HUES64 (cell line): Measurements from ENCODE around the gene VDR.
A peak's percentile ranks its signal among the peaks of the same experiment; 100 is the strongest.

Source experiments
- H3K27ac ChIP-seq: 2 replicates; pipeline ENCODE4 v1.7.0; 2013; ENCODE audit warnings: low read depth, low read length, inconsistent platforms
- H3K27me3 ChIP-seq: 2 replicates; pipeline ENCODE4 v1.6.1; 2013; ENCODE audit warnings: mild to moderate bottlenecking, low read length; ENCODE audit not compliant: insufficient read depth
- H3K36me3 ChIP-seq: 2 replicates; pipeline ENCODE4 v1.6.1; 2013; ENCODE audit warnings: mild to moderate bottlenecking, low read length; ENCODE audit not compliant: insufficient read depth
- H3K4me1 ChIP-seq: 2 replicates; pipeline ENCODE4 v1.6.1; 2013; ENCODE audit warnings: mild to moderate bottlenecking, low read length, moderate library complexity; ENCODE audit not compliant: insufficient read depth
- H3K4me3 ChIP-seq: 2 replicates; pipeline ENCODE4 v1.5.1; 2013; ENCODE audit warnings: mild to moderate bottlenecking, low read length, moderate library complexity
- H3K9ac ChIP-seq: 2 replicates; pipeline ENCODE4 v1.6.1; 2013; ENCODE audit warnings: mild to moderate bottlenecking, low read depth, low read length
- H3K9me3 ChIP-seq: 2 replicates; pipeline ENCODE4 v1.6.1; 2013; ENCODE audit warnings: low read depth, low read length; ENCODE audit not compliant: insufficient read depth
- WGBS: fragments of 150-250, 120-280 bp; methylation state at CpG from one replicate; pipeline ENCODE4 v1.1.7; 2013; ENCODE audit warnings: missing lambda C conversion rate; 5-methylcytosine and 5-hydroxymethylcytosine counted together

The VDR gene

DNA sequence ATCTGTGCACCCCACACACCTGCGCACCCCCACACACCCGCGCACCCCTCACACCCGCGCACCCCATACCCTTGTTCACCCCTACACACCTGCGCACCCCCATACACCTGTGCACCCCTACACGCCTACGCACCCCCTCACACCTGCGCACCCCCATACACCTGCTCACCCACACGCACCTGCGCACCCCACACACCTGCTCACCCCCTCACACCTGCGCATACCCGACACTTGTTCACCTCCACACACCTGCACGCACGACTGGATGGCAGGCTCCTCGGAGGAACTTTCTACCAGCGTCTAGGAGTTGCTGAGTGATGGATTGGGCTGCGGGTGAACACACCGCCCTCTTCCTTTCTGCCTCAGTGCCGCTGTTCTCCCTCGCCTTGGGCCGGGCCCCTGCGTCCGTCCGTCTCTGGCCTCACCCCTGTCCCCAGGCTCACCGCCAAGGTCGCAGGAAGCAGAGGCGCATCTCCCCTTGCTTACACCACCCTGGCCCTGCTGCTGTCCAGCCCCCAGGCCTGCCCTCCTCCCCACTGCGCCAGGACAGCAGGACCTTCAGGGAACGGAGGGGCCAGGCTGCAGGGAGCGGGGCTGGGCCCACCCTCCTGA is 37.9 kb upstream of the VDR start:
- no peak overlapping the region for H3K4me3 ChIP-seq
- 82% methylated on average over 31 of the region's 31 CpGs for WGBS
- H3K9me3 ChIP-seq: no peaks in the 10 kb centered on the region
- peaks cover 32% of the 10 kb centered on the region for H3K27me3 ChIP-seq
- H3K4me1 ChIP-seq: peaks cover 11% of the 10 kb centered on the region; the same call in 1 of the 2 replicates
- no peak overlapping the region for H3K27ac ChIP-seq
- H3K36me3 ChIP-seq: no peaks in the 10 kb centered on the region
- H3K9ac ChIP-seq: no peak overlapping the region

DNA sequence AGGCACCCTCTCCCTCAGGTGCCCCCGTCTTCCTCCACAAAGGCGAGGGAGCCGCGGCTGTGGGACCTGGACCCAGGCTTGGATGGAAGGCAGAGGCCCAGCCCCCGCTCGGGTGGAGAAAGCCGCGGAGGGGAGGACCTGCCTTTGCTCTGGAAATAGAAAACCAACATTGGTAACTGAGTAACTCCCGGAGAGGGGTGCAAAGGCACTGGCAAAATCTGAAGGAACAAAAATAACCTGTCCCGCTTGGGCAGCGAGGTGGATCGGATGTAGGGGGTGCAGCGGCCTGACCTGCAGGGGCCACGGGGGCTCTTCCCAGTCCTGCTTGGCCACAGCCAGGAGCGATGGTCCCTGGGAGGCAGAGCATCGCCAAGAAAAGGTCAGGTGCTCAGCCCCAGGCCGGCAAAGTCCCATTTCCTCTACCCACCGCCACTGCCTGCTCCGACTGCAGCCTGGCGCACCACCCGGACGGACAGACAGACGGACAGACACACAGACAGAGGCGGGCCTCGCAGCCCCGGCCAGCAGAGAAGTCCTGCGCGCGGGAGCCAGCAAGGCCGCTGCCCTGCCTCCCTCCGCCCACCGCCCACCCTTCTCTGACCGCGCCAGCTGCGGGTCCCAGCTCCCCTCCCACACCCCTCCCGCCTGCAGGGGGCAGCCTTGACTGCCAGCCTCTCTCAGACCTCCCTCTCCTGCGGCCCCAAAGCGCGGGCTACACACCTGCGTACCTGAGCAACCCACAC is 37.2 kb upstream of the VDR start:
- Histone ChIP-seq H3K36me3 (no peaks in the 10 kb centered on the region), H3K9ac (no peak overlapping the region; the same call in 1 of the 2 replicates), H3K4me3 (peak overlapping the region; percentile 35), H3K4me1 (peaks cover 9% of the 10 kb centered on the region; the same call in 1 of the 2 replicates), H3K27ac (no peak overlapping the region), H3K9me3 (no peaks in the 10 kb centered on the region), H3K27me3 (peaks cover 32% of the 10 kb centered on the region)
- 27% methylated on average over 40 of the region's 40 CpGs for WGBS

DNA sequence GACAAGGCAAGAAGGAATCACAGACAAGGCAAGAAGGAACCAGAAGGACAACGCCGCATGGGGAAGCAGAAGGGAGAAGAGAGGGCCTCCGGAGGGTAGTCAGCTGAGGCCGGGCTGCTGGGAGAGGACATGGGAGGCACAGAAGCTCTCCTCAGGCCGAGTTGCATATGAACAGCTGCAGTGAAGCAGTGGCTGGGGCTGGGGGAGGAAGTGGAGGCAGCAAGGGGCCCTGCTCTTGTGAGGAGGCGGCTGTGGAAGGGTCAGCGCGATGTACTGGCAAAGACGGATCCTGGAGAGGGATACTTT is 36.6 kb upstream of the VDR start:
- H3K27ac ChIP-seq: no peak overlapping the region
- peaks cover 3% of the 10 kb centered on the region; the same call in 1 of the 2 replicates for H3K4me1 ChIP-seq
- H3K36me3 ChIP-seq: no peaks in the 10 kb centered on the region
- H3K9ac ChIP-seq: no peak overlapping the region
- 70% methylated on average over 9 of the region's 9 CpGs for WGBS
- no peak overlapping the region for H3K4me3 ChIP-seq
- H3K9me3 ChIP-seq: no peaks in the 10 kb centered on the region
- peaks cover 32% of the 10 kb centered on the region for H3K27me3 ChIP-seq

DNA sequence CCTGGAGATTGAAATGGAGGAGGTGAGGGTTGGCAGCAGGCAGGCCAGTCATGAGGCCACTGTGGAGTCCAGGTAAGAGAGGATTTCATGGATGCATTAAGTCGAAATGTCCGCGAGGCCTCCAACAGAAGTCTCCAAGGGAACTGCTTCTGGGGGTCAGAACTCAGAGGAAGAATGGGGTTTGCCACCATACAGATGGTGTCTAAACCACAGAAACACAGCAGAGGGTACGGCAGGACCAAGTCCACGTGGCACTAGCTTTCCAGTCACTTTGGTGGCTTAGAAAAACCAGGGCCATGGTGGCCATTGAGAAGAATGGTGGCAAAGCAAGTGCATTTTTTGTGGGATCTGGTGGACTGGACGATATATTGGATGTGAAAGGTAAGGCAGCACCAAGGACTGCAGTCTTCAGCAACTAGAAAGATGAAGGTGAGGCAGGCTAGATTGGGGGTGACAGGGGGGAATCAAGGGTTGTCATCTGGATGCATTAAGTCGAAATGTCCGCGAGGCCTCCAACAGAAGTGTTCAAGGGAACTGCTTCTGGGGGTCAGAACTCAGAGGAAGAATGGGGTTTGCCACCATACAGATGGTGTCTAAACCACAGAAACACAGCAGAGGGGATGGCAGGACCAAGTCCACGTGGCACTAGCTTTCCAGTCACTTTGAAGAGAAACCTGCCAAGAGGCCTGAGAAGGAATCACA is 36.1 kb upstream of the VDR start:
- no peak overlapping the region for H3K9ac ChIP-seq
- H3K4me1 ChIP-seq: peaks cover 3% of the 10 kb centered on the region; the same call in 1 of the 2 replicates
- H3K4me3 ChIP-seq: no peak overlapping the region
- H3K36me3 ChIP-seq: no peaks in the 10 kb centered on the region
- H3K27me3 ChIP-seq: peaks cover 32% of the 10 kb centered on the region
- 88% methylated on average over 10 of the region's 10 CpGs for WGBS
- no peaks in the 10 kb centered on the region for H3K9me3 ChIP-seq
- no peak overlapping the region for H3K27ac ChIP-seq

DNA sequence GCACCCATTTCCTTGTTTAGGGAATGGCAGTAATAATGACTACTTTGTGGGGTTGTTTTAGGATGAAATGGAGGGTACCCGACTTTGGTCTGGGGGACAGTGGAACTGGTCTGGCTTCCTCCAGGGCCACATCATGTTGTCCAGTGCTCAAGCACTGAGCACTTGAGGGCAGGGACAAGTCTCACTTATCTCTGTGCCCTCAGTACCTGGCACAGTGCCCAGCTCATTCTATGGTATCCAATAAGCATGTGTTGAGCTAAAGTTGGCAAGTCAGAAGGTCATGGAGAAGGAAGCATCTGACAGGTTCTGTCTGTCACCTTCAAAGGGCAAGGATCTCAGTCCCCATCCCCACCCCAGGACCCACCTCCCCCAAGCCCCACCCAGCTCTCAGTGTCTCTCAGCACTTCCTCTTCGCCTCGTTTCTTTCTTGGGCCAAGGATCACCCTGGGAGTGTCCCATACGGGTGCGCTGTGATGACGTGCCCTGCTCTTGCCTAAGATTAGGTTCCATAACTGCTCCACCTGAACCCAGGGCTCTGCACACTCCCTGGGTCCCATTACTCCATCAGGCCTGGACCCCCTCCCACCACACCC is 34.3 kb upstream of the VDR start:
- no peak overlapping the region for H3K27ac ChIP-seq
- no peaks in the 10 kb centered on the region for H3K36me3 ChIP-seq
- H3K27me3 ChIP-seq: peaks cover 32% of the 10 kb centered on the region
- 93% methylated on average over 6 of the region's 6 CpGs for WGBS
- H3K9me3 ChIP-seq: no peaks in the 10 kb centered on the region
- H3K4me3 ChIP-seq: no peak overlapping the region
- peaks cover 3% of the 10 kb centered on the region; the same call in 1 of the 2 replicates for H3K4me1 ChIP-seq
- no peak overlapping the region for H3K9ac ChIP-seq

DNA sequence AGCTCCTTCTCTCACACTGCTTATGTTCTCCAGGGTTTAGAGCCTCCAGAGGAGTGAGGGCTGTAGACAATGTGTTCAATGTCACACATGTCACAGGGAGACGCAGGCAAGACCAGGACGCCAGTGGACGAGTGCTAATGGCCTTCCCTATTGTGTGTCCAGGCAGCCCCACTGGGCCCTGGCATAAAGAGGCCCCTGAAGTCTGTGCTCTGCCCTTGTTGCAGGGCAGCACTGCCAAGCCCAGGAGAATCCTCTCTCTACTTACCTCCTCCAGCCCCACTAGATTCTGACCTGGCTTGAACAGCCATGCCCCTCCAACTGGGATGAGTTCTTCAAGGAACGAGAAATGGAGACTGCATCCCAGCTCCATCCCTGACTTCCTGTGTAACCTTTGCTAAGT is 33.8 kb upstream of the VDR start:
- H3K9me3 ChIP-seq: no peaks in the 10 kb centered on the region
- H3K36me3 ChIP-seq: no peaks in the 10 kb centered on the region
- H3K4me3 ChIP-seq: no peak overlapping the region
- H3K9ac ChIP-seq: no peak overlapping the region
- WGBS: 92% methylated on average over 4 of the region's 4 CpGs
- peaks cover 29% of the 10 kb centered on the region for H3K27me3 ChIP-seq
- H3K27ac ChIP-seq: no peak overlapping the region
- peaks cover 3% of the 10 kb centered on the region; the same call in 1 of the 2 replicates for H3K4me1 ChIP-seq

DNA sequence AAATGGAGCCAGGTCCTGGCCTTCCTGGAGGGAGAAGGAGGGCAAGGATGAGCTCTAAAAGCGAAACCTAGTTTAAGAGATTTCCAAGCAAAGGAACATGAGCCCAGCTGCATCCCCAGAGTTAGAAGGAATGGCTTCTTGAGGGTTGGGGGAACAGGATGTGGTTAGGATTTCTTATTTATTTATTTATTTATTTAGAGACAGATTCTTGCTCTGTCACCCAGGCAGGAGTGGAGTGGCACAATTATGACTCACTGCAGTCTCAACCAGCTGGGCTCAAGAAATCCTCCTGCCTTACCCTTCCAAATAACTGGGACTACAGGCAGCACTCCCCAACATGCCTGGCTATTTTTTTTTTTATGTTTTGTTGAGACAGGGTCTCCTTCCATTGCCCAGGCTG is 33.3 kb upstream of the VDR start:
- 92% methylated on average over 1 of the region's 1 CpG for WGBS
- H3K36me3 ChIP-seq: no peaks in the 10 kb centered on the region

DNA sequence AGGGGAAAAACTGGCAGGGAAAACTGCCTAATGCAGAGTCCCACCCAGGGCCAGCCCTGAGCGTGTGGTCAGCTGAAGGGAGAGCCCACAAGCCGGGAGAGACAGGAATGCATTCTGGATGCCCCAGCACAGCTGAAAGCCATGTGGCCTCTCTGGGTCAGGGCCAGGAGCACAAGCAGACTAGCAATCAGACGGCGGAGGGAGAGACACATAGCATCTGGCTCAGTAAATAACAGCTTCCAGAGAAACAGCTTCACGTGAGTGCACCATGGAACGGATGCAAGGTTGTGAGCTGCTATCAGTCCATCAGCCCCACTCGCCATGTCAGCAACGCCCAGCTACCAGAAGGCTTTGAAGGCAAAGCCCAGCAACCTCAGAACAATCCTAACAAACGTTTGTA is 30.4 kb upstream of the VDR start:
- Histone ChIP-seq H3K27ac (no peak overlapping the region), H3K27me3 (peaks cover 6% of the 10 kb centered on the region; the same call in 1 of the 2 replicates), H3K4me1 (no peaks in the 10 kb centered on the region), H3K9ac (no peak overlapping the region), H3K36me3 (no peaks in the 10 kb centered on the region), H3K4me3 (no peak overlapping the region), H3K9me3 (no peaks in the 10 kb centered on the region)
- WGBS: 77% methylated on average over 9 of the region's 9 CpGs

More for the DNA sequence above, 33.3 kb upstream of the VDR start:
- H3K4me1 ChIP-seq: peaks cover 3% of the 10 kb centered on the region; the same call in 1 of the 2 replicates
- H3K27me3 ChIP-seq: peaks cover 24% of the 10 kb centered on the region
- no peak overlapping the region for H3K4me3 ChIP-seq
- H3K9me3 ChIP-seq: no peaks in the 10 kb centered on the region
- no peak overlapping the region for H3K9ac ChIP-seq
- H3K27ac ChIP-seq: no peak overlapping the region

DNA sequence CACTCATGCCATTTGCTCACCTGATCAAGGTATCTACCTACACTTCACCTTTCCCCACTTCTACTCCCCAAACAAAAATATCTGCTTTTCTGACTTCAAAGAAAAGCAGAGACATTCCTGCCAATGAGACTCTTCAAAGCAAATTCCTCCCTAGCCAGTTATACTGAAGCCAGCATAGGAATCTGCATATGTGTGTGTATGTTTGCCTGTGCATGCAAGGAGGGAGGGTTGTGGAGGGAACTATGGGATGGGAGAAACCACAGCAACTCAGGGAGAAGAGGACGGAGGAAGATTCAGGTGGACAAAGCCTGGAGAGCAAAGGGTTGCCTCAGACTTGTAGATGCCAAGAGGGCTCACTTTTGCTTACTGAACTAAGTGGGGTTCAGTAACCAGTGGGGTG is 26.4 kb upstream of the VDR start:
- H3K4me3 ChIP-seq: no peak overlapping the region
- H3K36me3 ChIP-seq: no peaks in the 10 kb centered on the region
- no peak overlapping the region for H3K27ac ChIP-seq
- 83% methylated on average over 1 of the region's 1 CpG for WGBS
- no peak overlapping the region for H3K9ac ChIP-seq
- no peaks in the 10 kb centered on the region for H3K4me1 ChIP-seq
- H3K27me3 ChIP-seq: peaks cover 25% of the 10 kb centered on the region
- no peaks in the 10 kb centered on the region for H3K9me3 ChIP-seq

DNA sequence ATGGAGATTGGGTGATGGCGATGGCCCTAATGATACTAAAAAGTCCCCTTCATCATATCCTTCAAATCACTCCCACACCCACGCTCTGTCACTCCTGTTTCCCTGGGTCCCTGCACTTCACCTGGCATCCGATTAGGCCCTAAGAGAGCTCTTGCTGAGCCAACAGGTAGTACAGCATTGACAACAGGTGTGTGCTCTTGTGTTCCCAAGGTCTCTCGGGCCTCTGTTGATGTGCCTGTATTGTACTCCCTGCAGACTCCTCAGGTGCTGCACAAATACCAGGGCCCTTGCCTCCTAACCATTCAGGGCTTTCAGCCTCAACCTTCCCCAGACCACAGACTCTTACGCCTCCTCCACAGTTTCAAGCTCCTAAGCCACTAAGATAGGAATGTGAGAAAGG is 25.8 kb upstream of the VDR start:
- H3K9ac ChIP-seq: no peak overlapping the region
- no peaks in the 10 kb centered on the region for H3K9me3 ChIP-seq
- H3K27me3 ChIP-seq: peaks cover 31% of the 10 kb centered on the region
- no peaks in the 10 kb centered on the region for H3K36me3 ChIP-seq
- no peak overlapping the region for H3K27ac ChIP-seq
- 89% methylated on average over 5 of the region's 5 CpGs for WGBS
- H3K4me1 ChIP-seq: no peaks in the 10 kb centered on the region
- H3K4me3 ChIP-seq: no peak overlapping the region

DNA sequence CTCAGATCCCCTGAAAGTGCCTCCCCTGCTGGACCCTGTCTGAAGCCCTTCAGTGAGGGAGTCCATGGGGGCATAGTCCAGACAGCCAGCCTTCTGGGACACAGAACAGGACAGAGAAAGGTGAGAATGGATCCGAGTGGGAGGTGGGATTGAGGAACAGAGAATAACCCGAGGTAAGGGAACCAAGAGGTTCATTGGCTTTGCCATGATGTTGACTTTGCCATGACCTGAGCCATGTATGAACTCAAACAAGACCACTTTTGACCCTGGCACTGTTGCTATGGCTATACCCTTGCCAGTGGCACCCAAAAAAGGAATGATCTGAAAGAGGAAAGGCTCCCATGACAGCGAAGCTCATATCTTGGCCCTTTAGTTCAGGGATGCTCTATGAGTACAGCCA is 22.6 kb upstream of the VDR start:
- H3K4me3 ChIP-seq: no peak overlapping the region
- no peak overlapping the region for H3K27ac ChIP-seq
- H3K9ac ChIP-seq: no peak overlapping the region
- peaks cover 58% of the 10 kb centered on the region for H3K27me3 ChIP-seq
- no peaks in the 10 kb centered on the region for H3K9me3 ChIP-seq
- no peaks in the 10 kb centered on the region for H3K4me1 ChIP-seq
- no peaks in the 10 kb centered on the region for H3K36me3 ChIP-seq
- WGBS: 76% methylated on average over 3 of the region's 3 CpGs
